ENCODE measurements around the gene LONP1.

- TF ChIP-seq CTCF (IDR thresholded peaks at IDR 0.05; ENCODE audit: low read depth, low read length, missing input control), result no peak
- no peak for TF ChIP-seq REST (IDR thresholded peaks at IDR 0.05)
- no peak for TF ChIP-seq TAF1 (conservative IDR thresholded peaks at IDR 0.05)
- no peak for TF ChIP-seq JUND (IDR thresholded peaks at IDR 0.05)
- TF ChIP-seq RXRA (IDR thresholded peaks at IDR 0.05), result no peak
- TF ChIP-seq SP1 (IDR thresholded peaks at IDR 0.05), result no peak
- TF ChIP-seq ATF3 (IDR thresholded peaks at IDR 0.05), result no peak
- TF ChIP-seq GABPA (IDR thresholded peaks at IDR 0.05 in 1 of 2, conservative IDR thresholded peaks at IDR 0.05 in 1 of 2), result no peak
- TF ChIP-seq RAD21 (IDR thresholded peaks at IDR 0.05), result no peak
- TF ChIP-seq ZBTB33 (IDR thresholded peaks at IDR 0.05), result no peak
- TF ChIP-seq YY1 (IDR thresholded peaks at IDR 0.05), result no peak
- TF ChIP-seq HNF4G (IDR thresholded peaks at IDR 0.05), result no peak
- TF ChIP-seq EGR1 (IDR thresholded peaks at IDR 0.05; ENCODE audit: low read depth in 2 of 2), result no peak
- no peak for TF ChIP-seq NR2F2 (IDR thresholded peaks at IDR 0.05)
These were observed 6.7 kb downstream of the LONP1 start for GRCh38 chr19:5713228-5713627.

Data from liver (tissue), 3 donors.